ENCODE results near the gene FOSL1. TPM values are rescaled to one million over a fixed set of nuclear protein-coding genes. Genes with fewer than 3 reads are reported as not detected.
A peak's percentile ranks its signal among the peaks of the same experiment; 100 is the strongest.

FOSL1 gene
- polyA plus RNA-seq, 3 donors: 2.5 to 28.2 (median 2.5) TPM

DNA sequence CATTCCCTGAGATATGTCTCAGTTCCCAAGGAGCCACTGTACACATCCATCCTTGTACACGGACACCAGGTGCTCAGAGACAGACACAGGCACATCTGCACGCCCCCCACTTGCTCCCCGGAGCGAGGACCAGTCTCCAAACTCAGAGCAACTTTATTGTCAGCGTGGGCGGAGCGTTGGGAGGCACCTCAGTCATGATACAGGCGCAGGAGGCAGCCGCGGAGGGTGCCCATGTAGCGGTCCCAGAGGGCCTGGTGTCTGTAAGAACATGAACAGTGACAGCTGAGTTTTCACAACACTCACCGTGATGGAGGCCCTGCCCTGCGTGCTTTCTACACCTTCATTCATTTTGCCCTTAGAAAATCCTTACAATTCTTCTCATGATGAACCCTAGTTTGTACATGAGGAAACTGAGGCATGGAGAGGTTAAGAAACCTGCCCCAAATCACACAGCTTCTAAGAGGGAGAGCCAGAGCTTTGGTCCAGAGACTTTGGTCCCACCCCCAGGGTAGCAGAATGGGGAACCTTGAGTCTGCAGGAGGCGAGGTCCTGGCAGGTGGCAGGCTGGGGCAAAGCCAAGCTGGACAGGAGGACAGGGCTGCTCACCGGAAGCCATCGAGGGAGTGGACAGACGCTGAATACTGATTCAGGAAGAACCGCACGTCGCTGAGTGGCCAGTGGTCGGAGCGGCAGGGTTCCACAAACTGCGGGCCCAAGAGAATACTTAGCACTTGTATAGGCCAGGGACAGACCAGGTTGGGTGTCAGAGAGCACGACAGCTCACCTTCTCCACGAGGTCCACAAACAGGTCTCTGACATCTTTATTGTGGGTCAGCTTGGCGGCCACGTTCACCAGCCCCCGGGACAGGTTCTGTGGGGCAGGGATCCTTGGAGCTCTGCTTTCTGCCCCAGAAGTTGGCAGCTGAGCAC is 16.1 kb downstream of the FOSL1 start:
- H3K4me3 Mint-ChIP-seq: no peak overlapping the region

More for the DNA sequence above, 16.1 kb downstream of the FOSL1 start:
- H3K27ac ChIP-seq (ENCODE audit: low read depth in 1 of 2, low read length in 2 of 2): no peak overlapping the region
- H3K4me3 ChIP-seq (replicated peaks in 1 of 3; ENCODE audit: low read depth in 2 of 3, low read length in 3 of 3): no peak overlapping the region
- H3K27me3 ChIP-seq (ENCODE audit: control insufficient read depth in 2 of 2, insufficient read depth in 2 of 2, low read length in 2 of 2): no peaks in the 10 kb centered on the region
- H3K4me2 ChIP-seq (replicated peaks; ENCODE audit: extremely low read depth, low read length, poor library complexity, severe bottlenecking): no peak overlapping the region
- no peak for TF ChIP-seq CTCF (IDR thresholded peaks at IDR 0.05)
- no peak overlapping the region for H2AFZ ChIP-seq (ENCODE audit: insufficient read depth, low read depth, low read length, poor library complexity, severe bottlenecking)
- DNase-seq: no peak
- H3K36me3 ChIP-seq (replicated peaks in 1 of 2; ENCODE audit: control insufficient read depth in 1 of 2, insufficient read depth in 2 of 2, low read length in 2 of 2): peaks cover 36 to 46% of the 10 kb centered on the region in 2 donors
- peaks cover 42% of the 10 kb centered on the region for H3K4me1 Mint-ChIP-seq
- H3K4me1 ChIP-seq (ENCODE audit: control insufficient read depth in 1 of 2, insufficient read depth in 2 of 2, low read length in 2 of 2): peaks cover 28 to 49% of the 10 kb centered on the region in 2 donors
- peaks cover 15% of the 10 kb centered on the region for H4K20me1 ChIP-seq (ENCODE audit: insufficient read depth, low read length)
- peaks cover 22% of the 10 kb centered on the region for H3K79me2 ChIP-seq (ENCODE audit: insufficient read depth, low read length)
- intact Hi-C loops (cut with micrococcal nuclease): loop anchor here (1.0 to 5.0 kb wide), 2 partner anchors 103 to 105 kb away; no protein-coding TSS in a partner anchor
- no peaks in the 10 kb centered on the region for H3K27me3 Mint-ChIP-seq (ENCODE audit: low read depth in 3 of 3)
- peaks cover 0 to 2% (median 0%) of the 10 kb centered on the region in 7 donors for H3K9me3 Mint-ChIP-seq
- H3K9ac ChIP-seq (ENCODE audit: insufficient read depth, low read length, poor library complexity, severe bottlenecking): no peak overlapping the region
- peaks cover 44 to 56% of the 10 kb centered on the region in 2 donors for H3K36me3 Mint-ChIP-seq
- 93% methylated on average over 22 of the region's 28 CpGs for WGBS (ENCODE audit: insufficient coverage)
- peak overlapping the region in 5 of 7 donors; percentile 54 to 79 (median 71) for H3K27ac Mint-ChIP-seq
- H3K9me3 ChIP-seq (replicated peaks in 1 of 2; ENCODE audit: control insufficient read depth in 1 of 2, insufficient read depth in 1 of 2, low read length in 2 of 2): no peaks in the 10 kb centered on the region
